Embryonic facial prominence (tissue), 1 donor: ENCODE results near the gene HES3.
A peak's percentile ranks its signal among the peaks of the same experiment; 100 is the strongest.
"Not testable (repeated sequence)": the region's sequence is repeated elsewhere in the genome, so short reads cannot be mapped to it uniquely, and the experiment has no call there.

Experiments used
- DNase-seq: peaks from one replicate; pipeline ENCODE4 v3.0.0-alpha.2; 2016; ENCODE audit errors: extremely low spot score

HES3 gene

DNA sequence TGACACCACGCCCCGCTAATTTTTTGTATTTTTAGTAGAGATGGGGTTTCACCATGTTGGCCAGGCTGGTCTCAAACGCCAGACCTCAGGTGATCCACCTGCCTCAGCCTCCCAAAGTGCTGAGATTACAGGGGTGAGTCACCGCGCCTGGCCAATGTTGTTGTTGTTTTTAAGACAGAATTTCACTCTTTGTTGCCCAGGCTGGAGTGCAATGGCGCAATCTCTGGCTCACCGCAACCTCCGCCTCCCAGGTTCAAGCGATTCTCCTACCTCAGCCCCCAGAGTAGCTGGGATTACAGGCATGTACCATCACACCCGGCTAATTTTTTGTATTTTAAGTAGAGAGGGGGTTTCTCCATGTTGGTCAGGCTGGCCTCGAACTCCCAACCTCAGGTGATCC, 24.3 kb upstream of the HES3 start:
- DNase-seq, result not testable (repeated sequence)

DNA sequence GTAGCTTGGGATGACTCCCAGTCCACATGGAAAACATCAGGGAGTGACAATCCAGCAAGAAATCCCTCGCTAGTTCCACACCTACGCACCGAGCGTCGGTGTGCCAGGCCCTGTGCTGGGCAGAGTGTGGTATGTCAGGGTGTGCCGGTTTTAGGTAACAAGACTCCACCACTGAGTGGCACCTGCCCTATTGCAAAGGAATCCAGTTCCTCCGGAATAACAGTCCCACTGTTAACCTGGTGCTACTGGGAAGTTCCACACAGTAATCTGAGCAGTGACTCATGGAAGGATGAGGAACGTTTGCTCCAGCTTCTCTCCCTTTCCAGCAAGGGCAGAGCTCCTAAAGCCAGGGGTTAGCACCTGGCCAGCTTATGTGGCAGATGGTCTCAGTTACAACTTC, 23.7 kb upstream of the HES3 start:
- DNase-seq, result no peak

DNA sequence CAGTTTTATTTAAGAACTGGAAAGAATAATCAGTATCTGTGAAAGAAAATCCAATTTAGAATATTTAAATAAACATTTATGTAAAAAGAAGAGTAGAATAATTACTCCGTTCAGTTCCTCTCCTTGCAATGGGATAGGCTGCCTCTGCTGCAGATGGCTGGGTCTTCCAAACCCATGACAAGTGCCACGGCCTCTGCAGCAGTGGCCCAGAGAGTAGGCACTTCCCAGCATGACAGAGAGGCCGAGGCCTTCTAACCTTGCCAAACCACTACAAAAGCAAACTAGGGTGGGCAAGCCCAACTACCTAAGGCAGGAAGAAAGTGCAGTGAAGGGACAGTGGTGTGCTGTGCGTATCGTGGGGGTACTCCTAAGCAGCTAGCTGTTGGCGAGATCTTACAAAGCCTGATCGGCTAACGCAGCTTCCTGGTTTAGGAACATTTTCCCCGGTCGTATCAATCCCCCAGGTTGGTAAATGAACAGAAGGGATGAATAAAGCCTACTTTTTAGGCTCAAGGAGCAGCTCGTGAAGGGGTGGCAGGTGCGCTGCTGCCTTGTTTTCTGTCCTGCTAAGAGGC, 22.7 kb upstream of the HES3 start:
- no peak for DNase-seq

DNA sequence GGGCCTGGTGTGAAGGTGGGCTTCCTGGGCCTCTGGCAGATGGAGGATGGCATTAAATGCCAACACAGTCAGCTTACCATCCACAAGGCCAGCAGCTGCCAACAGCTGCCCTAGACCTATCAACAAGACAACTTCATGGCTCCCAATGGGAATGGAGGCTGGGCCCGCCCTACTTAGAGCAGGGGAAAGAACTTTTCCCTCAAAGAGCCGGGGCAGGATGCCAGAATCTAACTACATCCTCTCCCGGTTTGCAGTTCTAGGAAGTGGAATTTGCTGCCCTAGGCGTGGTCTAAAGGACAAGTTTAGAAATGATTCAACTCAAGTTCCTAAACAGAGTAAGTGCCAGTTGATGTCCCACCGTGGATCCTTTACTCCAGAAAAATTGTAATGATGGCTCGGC, 21.3 kb upstream of the HES3 start:
- DNase-seq, result no peak

DNA sequence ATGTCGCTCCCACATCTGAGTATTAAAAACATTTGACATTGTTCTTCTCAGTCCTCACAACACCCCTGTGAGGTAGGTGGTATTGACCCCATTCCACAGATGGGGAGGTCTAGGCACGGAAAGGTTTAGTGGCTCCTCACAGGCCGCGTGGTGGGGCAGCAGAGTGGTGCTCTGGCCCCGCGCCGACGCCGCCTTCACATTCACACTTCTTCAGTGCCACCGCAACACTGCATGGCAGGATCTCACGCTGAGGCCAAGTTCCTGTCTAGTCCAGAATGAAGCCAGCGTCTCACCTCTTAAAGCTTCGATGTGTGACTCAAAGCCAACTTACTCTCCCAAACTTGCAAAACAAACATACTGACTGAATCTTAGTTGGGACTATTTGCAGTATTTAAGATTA, 20.4 kb upstream of the HES3 start:
- DNase-seq, result no peak

DNA sequence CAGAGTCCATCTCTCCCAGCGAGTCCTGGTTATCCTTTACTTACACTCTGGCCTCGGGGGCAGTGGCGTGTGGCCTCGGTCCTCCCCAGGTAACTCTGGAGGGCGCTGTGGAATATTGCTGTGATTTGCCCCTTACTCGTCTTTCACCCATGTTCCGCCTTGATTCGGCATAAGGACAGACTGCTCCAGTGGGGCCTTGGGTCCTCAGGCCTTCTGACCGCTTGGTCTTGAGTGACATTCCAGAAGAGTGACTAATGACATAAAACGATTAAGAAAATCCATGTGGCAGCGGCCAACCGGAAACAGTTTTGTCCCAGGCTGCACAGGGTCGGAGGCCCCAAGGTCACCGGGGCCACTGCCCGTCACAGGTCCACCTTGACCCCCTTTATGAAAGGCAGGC, 19.3 kb upstream of the HES3 start:
- DNase-seq, result no peak

DNA sequence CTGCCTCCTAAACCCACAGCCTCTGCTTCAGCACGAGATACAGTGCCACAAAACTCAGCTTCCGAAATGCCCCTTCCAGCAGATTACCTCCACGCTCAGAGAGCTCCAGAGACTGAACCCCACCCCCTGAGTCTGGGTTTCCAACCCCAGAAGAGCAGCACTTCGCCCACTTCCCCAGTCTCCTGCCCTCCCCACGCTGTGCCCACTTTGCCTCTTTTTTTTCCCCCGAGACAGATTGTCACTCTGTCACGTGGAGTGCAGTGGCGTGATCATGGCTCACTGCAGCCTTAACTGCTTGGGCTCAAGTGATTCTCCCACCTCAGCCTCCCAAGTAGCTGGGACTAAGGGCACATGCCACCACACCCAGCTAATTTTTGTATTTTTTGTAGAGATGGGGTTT, 18.3 kb upstream of the HES3 start:
- DNase-seq, result no peak

DNA sequence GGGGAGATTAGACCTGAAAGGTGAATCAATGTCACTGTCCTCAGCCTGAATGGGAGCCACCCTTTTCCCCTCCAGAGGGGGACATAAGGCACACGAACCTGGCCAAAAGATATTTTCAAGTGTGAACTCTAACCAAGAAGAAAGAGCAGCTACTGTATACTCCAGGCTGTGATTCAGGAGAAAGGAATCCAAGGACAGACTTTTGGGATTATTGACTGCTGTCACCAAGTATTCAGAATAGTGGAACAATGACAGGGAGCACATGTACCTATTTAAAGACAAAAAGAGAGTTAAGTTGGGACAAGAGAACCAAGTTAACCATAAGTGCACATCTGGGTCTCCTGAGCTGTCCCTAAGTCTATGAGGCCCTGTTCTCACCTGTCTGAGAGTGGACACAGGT, 10.6 kb upstream of the HES3 start:
- no peak for DNase-seq

DNA sequence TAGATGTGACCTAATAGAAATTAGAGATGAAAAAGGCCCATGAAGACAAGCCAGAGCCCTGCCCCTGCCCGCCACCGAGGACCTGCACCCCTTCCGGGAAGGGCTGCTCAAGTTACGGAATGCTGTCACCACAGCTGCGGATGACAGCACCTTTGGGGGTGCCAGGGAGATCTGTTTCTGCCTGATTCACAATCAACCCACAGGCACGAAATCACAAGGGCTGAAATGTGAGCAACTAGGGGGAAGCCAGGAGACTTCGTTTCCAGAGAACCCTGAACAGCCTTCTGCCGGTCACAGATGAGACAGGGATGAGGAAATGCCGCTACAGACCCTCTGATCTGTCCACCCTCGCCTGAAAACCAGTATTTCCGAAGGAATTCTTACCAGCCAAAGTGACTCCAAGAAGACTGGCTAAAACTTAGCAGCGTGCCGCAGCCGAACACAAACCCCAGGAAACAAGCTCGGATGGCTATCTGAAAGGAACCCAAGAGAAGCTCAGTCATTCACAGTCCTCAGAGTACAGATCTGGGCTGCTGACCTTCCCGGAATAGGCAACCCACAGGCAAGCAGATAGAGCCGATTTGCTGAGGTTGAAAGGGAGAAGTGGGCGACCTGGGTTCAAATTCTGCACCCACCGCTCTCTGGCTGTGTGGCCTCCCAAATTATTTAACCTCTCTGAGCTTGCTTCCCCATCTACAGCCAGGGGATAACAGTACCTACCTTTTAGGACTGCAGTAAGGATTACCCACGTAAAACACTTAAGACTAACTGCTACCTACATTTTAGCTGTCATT, 9.3 kb upstream of the HES3 start:
- no peak for DNase-seq

DNA sequence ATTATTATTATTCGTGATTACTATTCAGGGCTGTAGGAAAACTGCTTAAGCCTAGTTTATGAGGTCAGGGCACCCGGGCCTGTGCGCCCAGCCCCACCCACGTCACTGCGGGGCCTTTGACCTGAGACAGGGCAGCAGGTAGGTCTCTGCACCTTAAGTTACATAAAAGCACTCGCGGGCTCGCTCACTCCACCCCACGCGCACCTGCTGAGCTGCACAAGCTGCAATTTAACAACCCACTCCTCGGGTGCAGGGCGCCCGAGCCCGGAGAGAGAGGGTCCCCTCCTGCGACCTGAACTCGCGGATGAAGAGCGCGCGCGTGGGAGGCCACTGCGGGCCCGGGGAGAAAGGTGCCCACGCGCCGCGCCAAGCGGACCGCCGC, 8.7 kb upstream of the HES3 start:
- DNase-seq, result no peak

DNA sequence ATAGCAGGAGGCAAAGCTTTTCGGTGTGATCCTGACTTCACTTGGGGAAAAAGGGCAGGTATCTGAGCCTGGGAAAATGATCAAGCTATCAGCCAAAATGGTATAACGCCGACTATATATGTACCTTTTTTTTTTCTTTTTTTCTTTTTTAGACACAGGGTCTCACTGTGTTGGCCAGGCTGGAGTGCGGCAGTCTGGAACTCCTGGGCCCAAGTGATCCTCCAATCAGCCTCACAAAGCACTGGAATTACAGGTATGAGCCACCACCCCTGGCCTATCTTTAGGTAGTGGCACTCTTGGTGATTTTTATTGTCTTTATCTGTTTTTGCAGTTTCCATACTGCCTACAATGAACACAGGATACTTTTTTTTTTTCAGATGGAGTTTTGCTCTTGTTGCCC, 6.9 kb upstream of the HES3 start:
- no peak for DNase-seq

DNA sequence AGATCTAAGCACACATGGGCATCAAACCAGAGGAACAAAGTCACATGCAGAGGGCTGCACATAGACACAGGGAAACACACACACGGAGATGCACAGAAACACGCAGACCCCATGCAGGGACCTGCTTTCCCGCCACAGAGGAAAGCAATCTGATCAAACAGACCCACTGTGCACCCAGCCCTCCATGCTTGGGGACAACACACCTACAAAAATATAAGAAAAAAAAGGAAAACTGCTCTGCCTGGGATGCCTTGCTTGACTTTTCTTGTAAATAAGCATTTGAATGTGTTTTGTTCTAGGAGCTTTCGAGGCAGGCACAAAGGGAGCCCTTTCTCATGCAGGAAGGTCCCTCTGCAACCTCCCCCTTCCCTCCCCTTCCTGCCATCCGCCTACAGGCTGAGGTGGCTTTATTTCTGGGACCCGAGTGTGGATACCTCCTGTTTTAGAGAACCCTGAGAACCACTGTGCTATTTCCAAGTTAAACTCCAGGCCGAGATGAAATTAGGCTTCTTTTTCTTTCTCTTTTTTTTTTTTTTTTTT, 4.7 kb upstream of the HES3 start:
- no peak for DNase-seq

DNA sequence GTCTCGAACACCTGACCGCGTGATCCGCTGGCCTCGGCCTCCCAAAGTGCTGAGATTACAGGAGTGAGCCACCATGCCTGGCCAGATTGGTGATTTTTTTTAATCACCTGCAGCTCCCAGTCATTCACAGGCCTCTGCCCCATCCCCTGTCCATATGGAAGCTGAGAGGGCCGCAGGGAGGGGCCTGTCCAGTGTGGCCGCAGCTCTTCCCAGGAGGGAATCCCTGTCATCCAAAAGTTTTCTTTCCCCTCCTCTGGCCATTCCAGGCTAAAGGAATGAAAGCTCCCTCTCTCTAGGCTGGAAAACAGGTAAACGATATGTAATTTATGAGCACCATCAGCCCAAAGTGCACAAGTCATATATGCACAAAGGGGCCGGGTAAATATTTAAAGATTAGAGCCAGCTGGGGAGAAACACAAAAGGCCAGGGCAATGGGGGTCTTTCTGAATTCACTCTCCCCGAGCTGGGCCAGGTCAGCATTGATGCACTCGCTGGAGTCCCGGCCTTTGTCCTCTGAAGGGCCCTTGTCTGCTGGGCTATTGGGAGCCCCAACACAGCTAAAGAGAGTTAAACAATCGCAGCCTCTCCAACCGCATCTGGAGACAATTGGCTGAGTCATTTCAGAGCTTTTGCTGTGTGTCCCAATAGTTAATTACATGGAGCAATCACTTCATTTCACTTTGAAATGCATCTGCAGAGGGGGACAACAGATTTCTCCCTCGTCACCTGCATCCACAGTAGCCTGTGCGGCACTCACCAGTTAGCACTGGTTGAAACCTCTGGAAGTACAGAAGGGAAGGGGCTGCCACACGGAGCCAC, 3.8 kb upstream of the HES3 start:
- DNase-seq, result no peak

DNA sequence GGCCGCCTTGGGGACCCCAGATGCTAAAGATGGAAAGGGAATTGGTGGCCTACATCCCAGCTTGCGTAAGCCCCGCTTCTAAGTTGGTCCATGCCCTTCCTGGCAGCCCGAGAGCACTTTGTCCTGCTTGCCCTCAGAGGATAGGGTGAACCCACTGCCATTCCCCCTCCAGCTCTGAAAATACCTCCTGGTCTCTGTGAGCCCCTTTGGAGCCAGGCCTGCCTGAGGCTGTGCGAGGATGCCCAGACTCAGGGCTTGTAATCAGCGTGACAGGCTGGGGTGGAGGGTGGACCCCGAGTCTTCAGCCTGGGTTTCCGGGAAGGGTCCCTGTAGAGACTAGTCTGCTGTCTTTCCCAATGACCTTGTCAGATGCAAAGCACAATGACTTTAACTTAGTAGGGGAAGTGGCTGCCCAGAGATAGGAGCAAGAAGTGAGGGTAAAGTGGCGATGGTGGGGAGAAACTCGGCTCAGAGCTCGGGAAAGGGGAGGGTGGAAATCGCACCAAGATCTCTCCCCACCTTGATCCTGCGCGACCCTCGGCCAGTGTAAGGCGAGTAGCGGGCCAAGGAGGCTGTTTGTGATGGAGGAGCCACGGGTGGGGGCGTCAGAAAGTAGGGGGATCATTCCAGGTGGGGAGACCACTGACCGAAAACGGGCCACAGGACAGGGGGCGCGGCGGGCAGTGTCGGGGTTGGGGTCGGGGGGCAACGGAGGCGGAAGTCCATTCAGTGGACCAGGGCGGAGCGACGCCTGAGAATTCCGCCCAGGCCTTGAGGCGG, 2.7 kb upstream of the HES3 start:
- DNase-seq, result no peak

DNA sequence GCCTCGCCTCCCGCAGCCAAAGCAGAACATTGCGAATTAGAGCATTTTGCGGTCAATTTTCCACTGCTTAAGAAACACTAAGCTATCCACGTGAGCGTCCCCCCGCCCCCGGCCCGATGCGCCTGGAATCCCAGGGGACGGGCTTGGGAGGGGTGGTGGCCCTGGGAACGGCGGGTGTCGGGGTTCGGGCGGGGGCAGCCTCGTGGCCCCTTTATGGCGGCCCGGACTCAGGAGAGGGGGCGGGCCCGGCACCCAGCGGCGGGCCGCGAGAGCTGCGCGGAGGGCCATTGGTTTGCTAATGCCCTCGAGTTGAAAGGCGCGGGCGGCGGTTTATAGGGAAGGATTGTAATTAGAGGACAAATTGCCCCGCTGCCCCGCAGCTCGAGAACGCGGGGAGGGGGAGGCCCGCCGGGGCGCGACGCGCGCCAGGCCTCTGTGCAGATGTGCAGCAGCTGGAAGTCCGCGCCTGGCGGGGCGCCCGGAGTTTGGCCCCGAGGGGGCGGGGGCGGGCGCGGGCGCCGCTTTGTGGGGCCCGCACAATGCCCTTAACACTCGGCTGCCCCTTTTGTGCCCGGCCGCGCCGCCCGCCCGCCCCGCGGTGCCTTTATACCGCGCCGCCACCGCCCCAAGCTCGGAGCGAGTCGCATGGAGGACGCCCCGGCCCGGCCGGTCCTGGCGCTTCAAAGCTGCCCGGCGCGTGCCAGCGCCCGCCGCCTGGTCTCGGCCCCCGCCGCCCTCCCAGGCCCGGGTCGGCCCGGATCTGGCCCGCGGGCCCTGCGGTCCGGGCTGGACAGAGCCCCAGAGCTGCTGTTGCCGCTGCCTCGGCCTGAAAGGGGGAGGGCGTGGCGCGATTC, 1.9 kb upstream of the HES3 start:
- no peak for DNase-seq

DNA sequence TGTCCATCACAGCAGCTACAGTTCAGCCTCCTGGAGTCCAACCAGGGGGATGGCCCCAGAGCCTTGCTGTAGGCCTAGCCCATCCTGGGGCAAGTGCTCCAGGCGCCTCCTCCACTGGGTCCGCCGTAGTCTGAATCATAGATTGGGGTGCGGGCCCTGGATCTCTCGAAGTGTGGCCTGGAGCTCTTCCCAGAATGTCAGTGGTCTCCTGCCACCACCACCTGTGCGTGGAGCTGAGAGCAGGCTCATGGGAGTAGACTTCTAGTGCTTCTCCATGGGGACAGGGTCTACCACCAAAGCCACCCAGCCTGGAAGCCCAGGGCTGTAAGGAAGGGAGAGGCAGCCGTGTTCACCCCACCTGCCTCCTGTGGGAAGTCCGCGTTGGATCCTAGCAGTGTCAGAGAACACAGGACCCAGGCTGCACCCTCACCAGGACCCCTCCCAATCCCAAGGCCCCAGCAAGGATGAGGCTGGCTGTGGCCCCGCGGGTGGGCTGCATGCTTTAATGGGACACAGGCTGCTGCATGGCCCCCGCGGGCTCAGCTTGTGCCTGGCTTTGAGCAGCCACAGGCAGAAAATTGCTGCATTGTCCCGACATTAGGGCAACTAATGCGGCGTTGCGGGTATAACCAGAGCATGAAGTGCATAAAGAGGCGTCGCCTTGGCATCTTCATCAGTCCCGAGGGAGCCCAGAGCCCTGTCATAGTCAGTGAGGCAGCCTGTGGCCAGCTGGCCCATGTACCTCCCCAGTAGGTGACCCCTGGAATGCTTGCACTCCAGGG, 735 bp upstream of the HES3 start:
- DNase-seq, result no peak

DNA sequence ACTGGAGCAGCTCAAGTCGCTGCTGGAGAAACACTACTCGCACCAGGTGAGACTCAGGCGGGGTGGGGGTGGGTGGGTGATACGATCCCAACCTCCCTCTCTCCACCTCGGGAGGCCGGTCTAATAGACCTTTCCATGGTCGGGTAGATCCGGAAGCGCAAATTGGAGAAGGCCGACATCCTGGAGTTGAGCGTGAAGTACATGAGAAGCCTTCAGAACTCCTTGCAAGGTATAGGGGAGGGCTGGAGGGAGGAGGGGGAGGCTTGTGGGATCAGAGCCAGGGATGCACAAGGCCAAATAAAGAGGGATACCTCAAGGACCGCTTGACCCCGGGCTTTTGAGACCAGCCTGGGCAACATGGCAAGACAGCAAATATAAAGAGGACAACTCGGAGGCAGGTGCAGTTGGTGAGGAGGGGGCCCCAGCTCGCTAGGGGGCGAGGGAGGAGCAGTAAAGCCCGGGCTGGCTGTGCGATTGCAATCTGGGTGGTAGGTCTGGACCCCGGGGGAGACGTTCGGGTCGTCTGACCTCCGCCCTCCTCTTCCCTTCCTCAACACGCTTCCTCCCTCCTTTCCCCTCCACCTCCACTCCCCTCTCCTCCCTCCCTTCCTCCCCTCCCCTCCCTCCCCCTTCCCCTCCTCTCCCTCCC, 546 bp downstream of the HES3 start:
- no peak for DNase-seq

DNA sequence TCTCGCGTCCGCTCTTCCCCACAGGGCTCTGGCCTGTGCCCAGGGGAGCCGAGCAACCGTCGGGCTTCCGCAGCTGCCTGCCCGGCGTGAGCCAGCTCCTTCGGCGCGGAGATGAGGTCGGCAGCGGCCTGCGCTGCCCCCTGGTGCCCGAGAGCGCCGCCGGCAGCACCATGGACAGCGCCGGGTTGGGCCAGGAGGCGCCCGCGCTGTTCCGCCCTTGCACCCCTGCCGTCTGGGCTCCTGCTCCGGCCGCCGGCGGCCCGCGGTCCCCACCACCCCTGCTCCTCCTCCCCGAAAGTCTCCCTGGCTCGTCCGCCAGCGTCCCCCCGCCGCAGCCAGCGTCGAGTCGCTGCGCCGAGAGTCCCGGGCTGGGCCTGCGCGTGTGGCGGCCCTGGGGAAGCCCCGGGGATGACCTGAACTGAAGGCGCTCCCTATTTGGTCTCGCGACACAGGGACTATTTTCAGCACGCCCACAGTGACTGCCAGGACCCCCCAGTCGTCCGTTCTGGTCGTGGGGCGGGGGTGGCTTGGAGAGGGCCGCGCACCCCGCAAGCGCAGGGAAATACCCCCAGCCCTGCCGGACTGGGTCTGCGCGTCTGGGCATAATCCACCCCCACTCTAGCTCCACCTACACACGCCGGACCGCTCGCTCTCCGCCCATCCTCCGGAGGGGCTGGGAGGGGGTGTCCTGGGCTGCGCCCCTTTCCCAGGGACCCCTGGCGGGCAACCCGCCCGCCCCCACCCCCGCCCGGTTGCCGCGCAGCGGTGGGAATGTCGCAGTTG, 1.3 kb downstream of the HES3 start:
- peak; percentile 57 for DNase-seq
